GM06990 (cell line): ENCODE data around the gene EHD4.

Experiments used
- DNase-seq: peaks from one replicate; pipeline ENCODE4 v3.0.0-alpha.2; 2011; ENCODE audit not compliant: insufficient read length; ENCODE audit errors: extremely low read depth
- H3K27me3 ChIP-seq: replicated peaks from 2 replicates; pipeline ENCODE4 v1.6.0; 2011; ENCODE audit warnings: low read length; ENCODE audit not compliant: control insufficient read depth, insufficient read depth
- H3K36me3 ChIP-seq: 2 replicates; pipeline ENCODE4 v1.5.1; 2011; ENCODE audit warnings: low read length; ENCODE audit not compliant: control insufficient read depth, insufficient read depth
- H3K4me3 ChIP-seq: replicated peaks from 2 replicates; pipeline ENCODE4 v1.5.1; 2011; ENCODE audit warnings: low read depth, mild to moderate bottlenecking, control low read depth, low read length
- TF ChIP-seq, protein P1 (sequence below): IDR thresholded peaks from 2 replicates; pipeline ENCODE4 v1.5.1; 2011; ENCODE audit warnings: low read length, control low read depth, mild to moderate bottlenecking, inconsistent platforms; ENCODE audit not compliant: insufficient read depth, poor library complexity, severe bottlenecking

The EHD4 gene

DNA sequence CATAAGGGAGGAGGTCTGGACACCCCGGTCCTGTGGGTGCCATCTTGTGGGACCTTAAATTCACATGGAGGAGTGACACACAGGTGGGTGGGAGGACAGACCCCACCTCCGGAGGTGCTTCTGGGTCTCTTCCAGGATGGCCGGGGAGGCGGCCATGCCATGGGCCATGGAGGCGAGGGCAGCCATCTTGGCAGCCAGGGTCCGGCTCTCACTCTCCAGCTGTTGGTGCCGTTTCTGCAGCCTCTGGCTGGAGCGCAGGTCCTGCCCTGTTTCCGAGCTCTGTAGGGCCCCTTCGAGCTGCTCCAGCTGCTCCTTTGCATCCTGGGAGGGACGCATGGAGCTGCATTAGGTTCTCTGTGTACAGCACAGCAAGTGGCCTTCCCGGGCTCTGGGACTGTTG is 97.6 kb downstream of the EHD4 start:
- TF ChIP-seq, protein P1, sequence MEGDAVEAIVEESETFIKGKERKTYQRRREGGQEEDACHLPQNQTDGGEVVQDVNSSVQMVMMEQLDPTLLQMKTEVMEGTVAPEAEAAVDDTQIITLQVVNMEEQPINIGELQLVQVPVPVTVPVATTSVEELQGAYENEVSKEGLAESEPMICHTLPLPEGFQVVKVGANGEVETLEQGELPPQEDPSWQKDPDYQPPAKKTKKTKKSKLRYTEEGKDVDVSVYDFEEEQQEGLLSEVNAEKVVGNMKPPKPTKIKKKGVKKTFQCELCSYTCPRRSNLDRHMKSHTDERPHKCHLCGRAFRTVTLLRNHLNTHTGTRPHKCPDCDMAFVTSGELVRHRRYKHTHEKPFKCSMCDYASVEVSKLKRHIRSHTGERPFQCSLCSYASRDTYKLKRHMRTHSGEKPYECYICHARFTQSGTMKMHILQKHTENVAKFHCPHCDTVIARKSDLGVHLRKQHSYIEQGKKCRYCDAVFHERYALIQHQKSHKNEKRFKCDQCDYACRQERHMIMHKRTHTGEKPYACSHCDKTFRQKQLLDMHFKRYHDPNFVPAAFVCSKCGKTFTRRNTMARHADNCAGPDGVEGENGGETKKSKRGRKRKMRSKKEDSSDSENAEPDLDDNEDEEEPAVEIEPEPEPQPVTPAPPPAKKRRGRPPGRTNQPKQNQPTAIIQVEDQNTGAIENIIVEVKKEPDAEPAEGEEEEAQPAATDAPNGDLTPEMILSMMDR, result no peak
- Histone ChIP-seq H3K4me3 (no peak overlapping the region), H3K27me3 (peaks cover 4% of the 10 kb centered on the region), H3K36me3 (no peaks in the 10 kb centered on the region)
- no peak for DNase-seq

DNA sequence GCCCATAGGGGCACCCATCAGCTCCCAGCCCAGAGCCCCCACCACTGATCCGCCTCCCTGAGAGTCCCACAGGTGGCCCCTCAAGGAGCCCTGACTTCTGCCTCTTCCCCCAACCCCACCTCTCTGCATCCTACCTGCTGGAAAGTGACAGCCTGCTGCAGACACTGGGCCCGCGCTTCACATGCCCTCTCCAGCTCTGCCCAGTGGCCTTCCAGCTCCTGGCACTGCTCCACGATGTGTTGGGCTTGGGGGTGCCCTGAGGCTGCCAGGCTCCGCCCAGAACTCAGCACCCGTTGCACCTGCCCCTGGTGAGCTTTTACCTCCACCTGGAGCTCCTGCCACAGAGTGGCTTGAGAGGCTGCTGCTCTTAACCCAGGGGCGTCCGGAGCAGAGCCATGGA is 98.6 kb downstream of the EHD4 start:
- TF ChIP-seq, protein P1, result no peak
- Histone ChIP-seq H3K36me3 (no peaks in the 10 kb centered on the region), H3K27me3 (peaks cover 3% of the 10 kb centered on the region), H3K4me3 (no peak overlapping the region)
- DNase-seq, result no peak

DNA sequence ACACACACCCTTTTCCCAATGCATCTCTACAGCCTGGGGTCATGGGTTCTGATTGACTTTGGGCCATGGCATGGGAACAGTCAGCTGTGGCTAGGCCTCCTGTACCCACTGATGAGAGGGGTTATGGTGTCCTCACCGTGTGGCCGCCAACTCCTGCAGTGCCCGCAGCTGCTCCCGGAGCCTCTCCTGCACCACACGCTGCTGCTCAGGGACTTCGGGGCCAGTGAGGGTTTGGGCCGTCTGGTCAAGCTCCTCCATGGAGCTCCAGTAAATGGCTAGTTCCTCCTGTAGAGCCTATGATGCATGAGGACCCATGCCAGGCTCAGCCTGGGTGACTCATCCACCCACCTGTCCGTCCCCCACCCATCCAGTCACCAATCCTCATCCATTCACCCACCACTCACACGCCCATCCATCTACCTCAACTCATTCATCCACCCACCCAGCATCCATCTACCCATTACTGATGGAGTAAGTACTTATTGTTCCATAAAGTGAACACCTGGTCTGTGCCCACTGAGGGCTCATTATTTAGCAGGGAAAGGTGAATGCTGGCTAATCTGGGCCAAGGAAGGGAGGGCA is 100.1 kb downstream of the EHD4 start:
- Histone ChIP-seq H3K27me3 (peaks cover 3% of the 10 kb centered on the region), H3K36me3 (no peaks in the 10 kb centered on the region), H3K4me3 (no peak overlapping the region)
- TF ChIP-seq, protein P1, result no peak
- DNase-seq, result no peak

DNA sequence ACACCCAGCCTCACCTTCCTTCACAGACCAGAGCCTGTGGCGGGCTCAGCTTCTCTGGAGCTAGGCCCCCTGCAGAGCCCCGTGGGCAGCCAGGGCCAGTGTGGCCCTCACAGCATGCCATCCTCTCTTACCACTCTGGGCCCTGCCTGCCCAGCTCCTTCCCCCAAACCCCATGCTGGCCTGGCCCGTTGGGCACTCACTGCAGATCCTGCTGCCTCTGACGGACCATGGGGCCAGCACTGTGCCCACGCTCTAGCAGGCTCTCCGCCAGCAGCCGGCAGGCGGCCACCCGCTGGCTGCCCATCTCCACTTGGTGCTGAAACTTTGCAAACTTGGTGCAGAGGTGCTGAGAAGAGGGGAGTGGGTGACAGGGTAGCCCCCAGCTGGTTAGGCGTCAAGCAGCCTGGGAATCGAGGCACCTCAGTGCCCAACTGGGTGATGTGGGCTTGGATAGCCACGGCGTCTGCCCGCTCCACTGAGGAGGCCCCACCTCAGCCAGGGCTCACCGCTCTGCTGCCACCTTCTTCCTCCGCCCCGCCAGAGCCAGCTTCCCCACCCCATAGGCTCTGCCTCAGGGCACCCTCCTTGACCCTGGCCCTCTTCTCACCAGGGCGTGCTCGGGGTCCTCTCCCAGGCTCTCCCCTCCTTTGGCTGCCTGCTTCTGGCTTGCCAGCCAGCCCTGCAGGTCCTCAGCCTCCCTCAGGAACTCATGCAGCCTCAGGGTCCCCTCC is 101.0 kb downstream of the EHD4 start:
- TF ChIP-seq, protein P1, result no peak
- Histone ChIP-seq H3K36me3 (no peaks in the 10 kb centered on the region), H3K27me3 (peaks cover 3% of the 10 kb centered on the region), H3K4me3 (no peak overlapping the region)
- DNase-seq, result no peak

DNA sequence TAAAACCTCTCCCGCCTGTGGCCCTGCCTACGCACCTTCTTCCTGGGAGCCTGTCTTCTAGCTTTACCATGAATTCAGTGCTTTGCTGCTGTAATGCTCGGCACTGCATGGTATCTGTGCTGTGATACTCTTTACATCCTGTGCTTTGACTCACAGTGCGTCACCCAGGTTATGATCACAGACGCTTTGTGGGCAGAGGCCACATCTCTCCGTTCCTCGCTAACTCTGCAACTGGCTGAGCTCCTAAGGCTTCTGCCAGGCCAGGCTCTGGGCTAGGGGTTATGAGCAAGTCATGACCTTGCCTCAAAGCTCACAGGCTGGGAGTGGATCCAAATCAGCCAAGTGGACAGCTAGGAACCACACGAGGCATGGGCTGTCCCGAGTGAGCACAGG is 101.7 kb downstream of the EHD4 start:
- TF ChIP-seq, protein P1, result no peak
- peaks cover 1% of the 10 kb centered on the region; the same call in 1 of the 2 replicates for H3K27me3 ChIP-seq
- no peak overlapping the region for H3K4me3 ChIP-seq
- H3K36me3 ChIP-seq, result no peaks in the 10 kb centered on the region
- no peak for DNase-seq
